SK-N-MC (cell line): ENCODE measurements around the gene FHOD1.

Experiments
- EZH2 ChIP-seq: fragments of 200-600 bp; sonication (generic); IDR thresholded peaks from one replicate; pipeline ENCODE4 v1.6.1; 2017; ENCODE audit warnings: antibody characterized with exemption
- FOXP2 ChIP-seq: optimal IDR thresholded peaks from 2 replicates; pipeline ENCODE3; 2011; ENCODE audit warnings: mild to moderate bottlenecking, moderate library complexity; ENCODE audit not compliant: insufficient read depth; ENCODE audit errors: extremely low read length, control extremely low read depth
- POLR2AphosphoS5 ChIP-seq: IDR thresholded peaks from 2 replicates; pipeline ENCODE4 v1.6.1; 2012; ENCODE audit warnings: mild to moderate bottlenecking, low read depth, low read length, borderline replicate concordance

DNA sequence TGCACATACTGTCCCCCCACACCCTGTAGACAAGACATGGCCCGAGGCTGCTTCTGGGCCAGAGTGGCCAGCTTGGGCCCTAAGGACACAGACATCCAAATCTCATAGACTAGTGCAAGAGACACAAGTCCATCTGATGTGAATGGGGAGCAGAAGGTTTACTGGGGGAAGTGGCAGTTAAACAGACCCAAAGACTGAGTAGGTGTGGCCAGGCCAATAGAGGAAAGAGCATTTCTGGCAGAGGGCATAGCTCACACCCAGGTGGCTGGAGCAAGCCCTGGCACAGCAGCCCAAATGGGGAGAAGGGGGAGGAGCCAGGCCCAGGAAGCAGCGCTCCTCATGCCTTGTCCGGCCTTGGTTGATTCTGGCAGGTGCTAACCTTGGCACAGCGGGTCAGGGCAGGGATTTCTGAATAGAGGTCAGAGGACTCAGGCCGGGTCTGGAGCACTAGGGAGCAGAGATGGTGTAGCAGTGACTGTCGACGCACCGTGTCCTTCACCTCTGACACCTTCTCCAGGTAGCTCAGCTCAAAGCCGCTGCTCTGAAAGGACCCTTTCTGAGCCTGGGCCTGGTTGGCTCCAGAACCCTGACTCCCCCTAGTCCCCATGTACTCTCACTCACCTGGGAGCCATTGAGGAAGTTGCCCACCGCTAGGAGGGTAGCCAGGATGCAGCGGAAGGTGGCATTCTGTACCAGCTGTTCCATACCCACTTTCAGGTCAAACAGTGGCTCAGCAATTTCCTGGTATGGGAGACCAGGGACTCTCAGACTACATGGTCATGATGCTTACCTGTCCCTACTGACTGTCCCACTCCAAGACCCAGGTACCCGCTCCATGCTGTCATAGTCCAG, 16.2 kb downstream of the FHOD1 start:
- no peak for TF ChIP-seq POLR2AphosphoS5
- TF ChIP-seq EZH2, result no peak
- TF ChIP-seq FOXP2, result no peak
